Prostate gland (tissue), 2 donors: ENCODE measurements around the gene SGSH.

Experiments used
- CTCF ChIP-seq, 4 experiments: fragments of 200-600 bp in 2 of 4; fragments of 450-650 bp in 2 of 4; sonication (generic) in 2 of 4; IDR thresholded peaks; 1 replicate in 3 of 4; 2 replicates in 1 of 4; pipeline ENCODE4 v1.5.1; 2016 to 2019; ENCODE audit warnings: antibody characterized with exemption in 4 of 4, mild to moderate bottlenecking in 2 of 4, moderate library complexity in 2 of 4
- POLR2AphosphoS5 ChIP-seq: sonication (generic); formaldehyde crosslinking; IDR thresholded peaks from one replicate; pipeline ENCODE4 v1.6.1; 2017; ENCODE audit warnings: antibody characterized with exemption

GRCh38 chr17:80220054-80220735, at the start of gene SGSH, which contains the start of gene SLC26A11:
- TF ChIP-seq CTCF (IDR thresholded peaks at IDR 0.05) (peak in 1 of 4 experiments; percentile 19), POLR2AphosphoS5 (no peak)
